NCI-H2171 (cell line): ENCODE data around the gene PDCD4.
"Not testable (repeated sequence)": the region's sequence is repeated elsewhere in the genome, so short reads cannot be mapped to it uniquely, and the experiment has no call there.

ENCODE experiments used
- DNase-seq: peaks from one replicate; lab custom pipeline; 2025; lab: John Stamatoyannopoulos, UW

Gene PDCD4

DNA sequence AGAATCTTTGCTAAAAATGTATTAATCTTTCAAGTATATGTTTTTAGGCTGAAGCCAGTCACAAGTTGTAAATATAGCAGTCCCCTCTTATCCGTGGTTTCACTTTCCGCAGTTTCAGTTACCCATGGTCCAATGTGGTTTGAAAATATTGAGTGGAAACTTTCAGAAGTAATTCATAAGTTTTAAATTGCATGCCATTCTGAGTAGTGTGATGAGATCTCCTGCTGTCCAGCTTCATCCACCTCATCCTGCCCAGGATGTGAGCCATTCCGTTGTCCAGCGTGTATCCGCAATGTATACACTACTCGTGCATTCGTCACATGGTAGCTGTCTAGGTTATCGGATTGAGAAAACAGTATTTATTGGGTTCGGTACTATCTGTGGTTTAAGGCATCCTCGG is 12.2 kb downstream of the PDCD4 start:
- no peak for DNase-seq

- no peak for DNase-seq
Observed at GRCh38 chr10:110885932-110886674, 14.4 kb downstream of the PDCD4 start.

GRCh38 chr10:110887560-110887959 is 15.8 kb downstream of the PDCD4 start:
- no peak for DNase-seq

- DNase-seq, result no peak
Observed at GRCh38 chr10:110892602-110893288, 21.0 kb downstream of the PDCD4 start.

- DNase-seq, result no peak
Observed at GRCh38 chr10:110893559-110894179, 21.9 kb downstream of the PDCD4 start.

- DNase-seq, result no peak
Observed at GRCh38 chr10:110897184-110897583, 25.5 kb downstream of the PDCD4 start.

DNA sequence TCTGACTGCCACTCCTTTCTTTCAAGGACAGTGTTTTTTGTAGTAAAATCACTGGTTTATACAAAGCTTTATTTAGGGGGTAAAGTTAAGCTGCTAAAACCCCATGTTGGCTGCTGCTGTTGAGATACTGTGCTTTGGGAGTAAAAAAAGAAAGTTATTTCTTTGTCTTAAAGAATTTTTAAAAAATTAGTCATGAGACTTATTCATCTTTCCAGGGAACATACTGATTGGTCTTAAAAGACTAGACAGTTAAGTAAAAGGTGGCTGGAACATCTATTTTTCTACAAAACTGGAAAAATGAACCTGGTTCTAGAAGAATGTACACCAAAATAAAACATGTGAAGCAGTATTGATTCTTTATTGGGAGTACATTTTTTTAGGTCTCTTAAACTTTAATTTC is 26.7 kb downstream of the PDCD4 start:
- DNase-seq, result no peak

GRCh38 chr10:110900983-110901382 is 29.3 kb downstream of the PDCD4 start:
- no peak for DNase-seq

DNA sequence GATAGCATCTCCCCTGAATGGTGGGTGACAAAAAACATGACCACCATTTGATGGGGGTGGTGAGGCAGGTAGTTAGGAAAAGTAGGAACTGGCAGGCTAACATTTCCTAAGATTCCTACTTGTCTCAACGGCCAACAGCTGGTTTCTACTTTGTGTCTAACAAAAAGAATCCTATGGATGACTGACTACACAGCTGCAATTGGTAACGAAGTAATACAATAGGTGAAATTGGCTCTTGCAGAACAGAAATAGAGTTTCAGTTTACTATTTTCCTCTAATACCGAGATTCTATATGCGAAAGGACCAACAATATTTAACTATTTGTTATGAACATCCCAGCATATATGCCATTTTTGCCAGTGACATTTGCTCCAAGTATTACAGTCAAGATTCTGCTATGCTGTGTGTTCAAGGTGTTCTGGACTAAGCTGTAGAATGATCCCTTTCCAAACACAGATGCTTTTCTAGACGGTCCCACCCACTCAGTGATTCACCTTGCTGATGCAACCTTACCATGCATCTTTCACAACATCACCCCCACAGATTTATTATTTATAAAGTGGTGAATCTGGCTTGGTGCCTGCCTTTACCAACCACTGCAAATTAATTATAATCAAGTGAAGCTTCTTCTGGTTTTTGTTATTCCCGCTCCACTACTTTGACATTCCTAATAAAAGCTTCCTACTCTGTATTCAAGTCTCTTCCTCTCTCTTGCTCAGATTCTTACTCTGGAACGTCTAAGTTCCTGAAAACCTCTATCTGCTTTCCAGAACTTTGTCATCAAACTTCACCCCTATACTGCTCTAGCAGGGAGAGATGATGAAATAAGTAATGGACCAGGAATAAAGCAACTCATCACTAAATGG is 30.5 kb downstream of the PDCD4 start:
- no peak for DNase-seq

- DNase-seq, result no peak
Observed at GRCh38 chr10:110903280-110904278, 31.9 kb downstream of the PDCD4 start.

- no peak for DNase-seq
Observed at GRCh38 chr10:110910138-110910537, 38.4 kb downstream of the PDCD4 start.

GRCh38 chr10:110912374-110912773 is 40.6 kb downstream of the PDCD4 start:
- no peak for DNase-seq

GRCh38 chr10:110914431-110914830 is 42.7 kb downstream of the PDCD4 start:
- DNase-seq, result no peak

DNA sequence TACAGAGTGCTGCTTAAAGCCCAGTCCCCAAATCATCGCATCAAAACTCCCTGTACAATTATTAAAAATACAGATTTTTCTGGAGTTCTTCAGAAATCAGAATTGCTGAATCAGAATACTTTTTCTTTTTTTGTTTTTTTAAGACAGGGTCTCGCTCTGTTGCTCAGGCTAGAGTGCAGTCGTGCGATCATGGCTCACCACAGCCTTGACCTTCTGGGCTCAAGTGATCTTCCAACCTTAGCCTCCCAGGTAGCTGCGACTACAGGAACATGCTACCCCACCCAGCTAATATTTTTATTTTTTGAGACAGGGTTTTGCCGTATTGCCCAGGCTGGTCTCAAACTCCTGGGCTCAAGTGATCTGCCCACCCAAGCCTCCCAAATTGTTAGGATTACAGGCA is 43.3 kb downstream of the PDCD4 start:
- no peak for DNase-seq

GRCh38 chr10:110915600-110915999 is 43.9 kb downstream of the PDCD4 start:
- DNase-seq, result not testable (repeated sequence)

- no peak for DNase-seq
Observed at GRCh38 chr10:110916554-110917346, 45.0 kb downstream of the PDCD4 start.

- no peak for DNase-seq
Observed at GRCh38 chr10:110918269-110918642, 46.5 kb downstream of the PDCD4 start.

GRCh38 chr10:110918643-110919348 is 47.1 kb downstream of the PDCD4 start, which contains the start of gene BBIP1:
Gene BBIP1, minus strand, starts transcription at chr10:110919180. Its CDS starts 1,023 bp downstream, at chr10:110918157.
- DNase-seq, result peak; percentile 72

DNA sequence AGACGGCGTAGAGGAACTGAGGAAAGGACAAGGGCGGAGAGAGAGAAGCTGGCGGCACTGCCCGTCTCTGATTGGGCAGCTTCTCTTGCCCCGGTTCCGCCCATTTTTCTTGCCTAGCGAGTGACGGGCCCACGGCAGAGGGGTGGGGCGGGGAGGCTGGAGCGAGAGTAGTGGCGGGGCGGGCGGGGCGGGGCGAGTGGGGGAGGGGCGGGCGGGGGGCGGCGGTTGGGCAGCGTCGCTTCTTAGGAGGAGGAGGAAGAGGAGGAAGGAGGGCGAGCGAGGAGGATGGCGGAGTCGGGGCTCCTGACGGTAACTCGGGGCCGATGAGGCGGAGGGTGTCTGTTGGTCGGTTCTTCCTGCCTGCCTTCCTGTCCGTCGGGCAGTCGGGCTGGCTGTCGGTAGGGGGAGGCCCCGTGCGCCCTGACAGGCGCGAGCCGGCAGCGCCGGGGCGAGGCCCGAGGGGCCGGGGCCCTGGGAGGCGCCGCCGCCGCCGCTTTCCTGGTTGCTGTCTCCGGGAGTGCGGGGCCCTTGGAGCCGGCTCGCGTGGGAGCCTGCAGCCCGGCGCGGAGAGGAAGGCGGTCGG is 47.7 kb downstream of the PDCD4 start, which contains the start of gene SHOC2:
SHOC2 (plus strand) TSS at position 256 of the 583 bp plus-strand sequence. CDS start 44,755 bp downstream, outside the sequence.
- peak; percentile 96 for DNase-seq
